Left hindlimb (tissue), 1 donor: Measurements from ENCODE around the gene IL17F.

Source experiments
- DNase-seq: peaks from one replicate; pipeline ENCODE4 v3.0.0-alpha.2; 2018

IL17F gene

GRCh38 chr6:52244400-52244799, at the start of gene IL17F:
IL17F (minus strand) TSS chr6:52244500; CDS start chr6:52244429, 71 bp downstream.
- no peak for DNase-seq

- no peak for DNase-seq
Measured at GRCh38 chr6:52293067-52293466, 48.8 kb upstream of the IL17F start.

GRCh38 chr6:52288841-52289240, 44.5 kb upstream of the IL17F start:
- DNase-seq = no peak

- DNase-seq = no peak
Measured at GRCh38 chr6:52288216-52288615, 43.9 kb upstream of the IL17F start.

- DNase-seq = no peak
Measured at GRCh38 chr6:52286798-52287432, 42.6 kb upstream of the IL17F start.

GRCh38 chr6:52285177-52286068, 41.1 kb upstream of the IL17F start:
- no peak for DNase-seq

- peak; percentile 99 for DNase-seq
Measured at GRCh38 chr6:52284460-52285176, 40.3 kb upstream of the IL17F start, which contains the start of gene MCM3. MCM3 (minus strand) TSS chr6:52284742; CDS start chr6:52284674, 68 bp downstream.

GRCh38 chr6:52284131-52284459, 39.8 kb upstream of the IL17F start:
- no peak for DNase-seq

- DNase-seq = no peak
Measured at GRCh38 chr6:52283111-52283510, 38.8 kb upstream of the IL17F start.

- DNase-seq = no peak
Measured at GRCh38 chr6:52276130-52276529, 31.8 kb upstream of the IL17F start.

- no peak for DNase-seq
Measured at GRCh38 chr6:52271852-52272460, 27.7 kb upstream of the IL17F start.

GRCh38 chr6:52263709-52264540, 19.6 kb upstream of the IL17F start:
- peak; percentile 66 for DNase-seq

GRCh38 chr6:52262620-52263344, 18.5 kb upstream of the IL17F start:
- DNase-seq = no peak

GRCh38 chr6:52261229-52261628, 16.9 kb upstream of the IL17F start:
- DNase-seq = no peak

- DNase-seq = no peak
Measured at GRCh38 chr6:52260634-52261033, 16.3 kb upstream of the IL17F start.

- DNase-seq = no peak
Measured at GRCh38 chr6:52255434-52255833, 11.1 kb upstream of the IL17F start.

- DNase-seq = no peak
Measured at GRCh38 chr6:52254731-52255378, 10.6 kb upstream of the IL17F start.

GRCh38 chr6:52253494-52253893, 9.2 kb upstream of the IL17F start:
- DNase-seq = no peak

GRCh38 chr6:52251113-52251512, 6.8 kb upstream of the IL17F start:
- DNase-seq = no peak

GRCh38 chr6:52249078-52249477, 4.8 kb upstream of the IL17F start:
- DNase-seq = no peak

GRCh38 chr6:52245425-52245824, 1.1 kb upstream of the IL17F start:
- no peak for DNase-seq
